Measurements from ENCODE around the gene NAB2.

GRCh38 chr12:57049890-57050289, 39.0 kb upstream of the NAB2 start, which contains the start of gene MYO1A:
- TF ChIP-seq, protein P1, sequence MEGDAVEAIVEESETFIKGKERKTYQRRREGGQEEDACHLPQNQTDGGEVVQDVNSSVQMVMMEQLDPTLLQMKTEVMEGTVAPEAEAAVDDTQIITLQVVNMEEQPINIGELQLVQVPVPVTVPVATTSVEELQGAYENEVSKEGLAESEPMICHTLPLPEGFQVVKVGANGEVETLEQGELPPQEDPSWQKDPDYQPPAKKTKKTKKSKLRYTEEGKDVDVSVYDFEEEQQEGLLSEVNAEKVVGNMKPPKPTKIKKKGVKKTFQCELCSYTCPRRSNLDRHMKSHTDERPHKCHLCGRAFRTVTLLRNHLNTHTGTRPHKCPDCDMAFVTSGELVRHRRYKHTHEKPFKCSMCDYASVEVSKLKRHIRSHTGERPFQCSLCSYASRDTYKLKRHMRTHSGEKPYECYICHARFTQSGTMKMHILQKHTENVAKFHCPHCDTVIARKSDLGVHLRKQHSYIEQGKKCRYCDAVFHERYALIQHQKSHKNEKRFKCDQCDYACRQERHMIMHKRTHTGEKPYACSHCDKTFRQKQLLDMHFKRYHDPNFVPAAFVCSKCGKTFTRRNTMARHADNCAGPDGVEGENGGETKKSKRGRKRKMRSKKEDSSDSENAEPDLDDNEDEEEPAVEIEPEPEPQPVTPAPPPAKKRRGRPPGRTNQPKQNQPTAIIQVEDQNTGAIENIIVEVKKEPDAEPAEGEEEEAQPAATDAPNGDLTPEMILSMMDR (IDR thresholded peaks at IDR 0.05): no peak
- no peak for TF ChIP-seq POLR2A (IDR thresholded peaks at IDR 0.05)

All from thyroid gland (tissue), 4 donors.